HG02588 (cell line): ENCODE measurements around the gene CPO.

Experiments used
- ATAC-seq: cut with Tn5 transposase; IDR thresholded peaks from one replicate; pipeline ENCODE4 v1.9.1; 2021; ENCODE audit warnings: mild to moderate bottlenecking, moderate library complexity; ENCODE audit not compliant: unreplicated experiment

Gene CPO

GRCh38 chr2:207008105-207008990 is 69.0 kb downstream of the CPO start:
- ATAC-seq = no peak

- no peak for ATAC-seq
Measured at GRCh38 chr2:207012461-207012860, 73.1 kb downstream of the CPO start.

- no peak for ATAC-seq
Measured at GRCh38 chr2:207014424-207014823, 75.1 kb downstream of the CPO start.

- ATAC-seq = no peak
Measured at GRCh38 chr2:207015901-207016300, 76.6 kb downstream of the CPO start.
